HepG2 (cell line): ENCODE measurements around the gene DUSP21. TPM values are rescaled to one million over a fixed set of nuclear protein-coding genes. Genes with fewer than 3 reads are reported as not detected.

Source experiments
- ATAC-seq: fragments of 200-7000 bp; cut with Tn5 transposase; 3 replicates; pipeline ENCODE4 v1.9.1; 2020; ENCODE audit warnings: mild to moderate bottlenecking, moderate library complexity
- BruUV-seq: library from RNA; stranded (reverse); fragments of 400-500 nt; replicated peaks from 2 replicates; lab custom pipeline; 2021; lab: Mats Ljungman, UMichigan
- CTCF ChIA-PET: fragments of 300-600 bp; formaldehyde crosslinking; extraction: SDS; loops from one replicate; lab custom pipeline; 2021; ENCODE audit warnings: low total read pairs, inconsistent platforms, low intra/inter-chr PET ratio; lab: Yijun Ruan, JAX
- POLR2A ChIA-PET: fragments of 350-600 bp; sonication (Branson Sonifier 250); formaldehyde crosslinking; loops from one replicate; lab custom pipeline; 2020; ENCODE audit warnings: antibody characterized with exemption, inconsistent platforms; lab: Yijun Ruan, JAX
- DNase-seq: peaks from one replicate; pipeline ENCODE4 v3.0.0-alpha.2; 2015; ENCODE audit warnings: low spot score
- FAIRE-seq: peaks from 3 replicates; lab custom pipeline; 2011; peaks lifted over from hg19 to GRCh38; lab: Jason Lieb, UNC
- H2AFZ ChIP-seq: one replicate; pipeline ENCODE4 v1.6.1; 2011; ENCODE audit warnings: low read length, inconsistent platforms
- H3K27ac ChIP-seq: fragments of 300-600 bp; 3 replicates; pipeline ENCODE4 v1.8.0; 2011; ENCODE audit warnings: mixed run types, mild to moderate bottlenecking, mixed read lengths, low read length, inconsistent platforms; ENCODE audit not compliant: insufficient read depth; ENCODE audit errors: extremely low read length
- H3K27me3 ChIP-seq, 2 experiments: fragments of 200-600 bp in 1 of 2; 2 replicates in 1 of 2; 3 replicates in 1 of 2; pipeline versions ENCODE4 v1.6.0 to v1.8.0; 2011; ENCODE audit warnings: low read length in 2 of 2, mild to moderate bottlenecking in 2 of 2, moderate library complexity in 2 of 2, inconsistent platforms in 1 of 2; ENCODE audit not compliant: insufficient read depth in 2 of 2, control insufficient read depth in 1 of 2
- H3K36me3 ChIP-seq, 2 experiments: fragments of 200-600 bp in 1 of 2; replicated peaks in 1 of 2; 2 replicates in 1 of 2; 3 replicates in 1 of 2; pipeline versions ENCODE4 v1.5.1 to v1.8.0; 2011; ENCODE audit warnings: low read length in 2 of 2, inconsistent platforms in 1 of 2; ENCODE audit not compliant: insufficient read depth in 2 of 2, control insufficient read depth in 1 of 2
- H3K4me1 ChIP-seq: 2 replicates; pipeline ENCODE4 v1.5.1; 2012; ENCODE audit warnings: low read length, inconsistent platforms; ENCODE audit not compliant: insufficient read depth
- H3K4me2 ChIP-seq: 2 replicates; pipeline ENCODE4 v1.6.0; 2011; ENCODE audit warnings: low read depth, low read length, inconsistent platforms
- H3K4me3 ChIP-seq, 3 experiments: fragments of 200-600 bp in 1 of 3; sonication (generic), shearing (Covaris generic) in 1 of 3; replicated peaks in 1 of 3; 2 replicates each; pipeline ENCODE4 v1.5.1; 2011 to 2016; ENCODE audit warnings: low read length in 3 of 3, inconsistent platforms in 2 of 3, low read depth in 2 of 3, mild to moderate bottlenecking in 2 of 3, control low read depth in 1 of 3, mixed read lengths in 1 of 3; ENCODE audit not compliant: insufficient read depth in 1 of 3
- H3K79me2 ChIP-seq: one replicate; pipeline ENCODE4 v1.6.1; 2011; ENCODE audit warnings: low read length, inconsistent platforms; ENCODE audit not compliant: insufficient read depth
- H3K9ac ChIP-seq: 2 replicates; pipeline ENCODE4 v1.6.0; 2011; ENCODE audit warnings: mild to moderate bottlenecking, low read depth, low read length, inconsistent platforms; ENCODE audit not compliant: insufficient read depth
- H3K9me3 ChIP-seq: 2 replicates; pipeline ENCODE4 v1.5.1; 2012; ENCODE audit warnings: mild to moderate bottlenecking, low read length
- H4K20me1 ChIP-seq: 2 replicates; pipeline ENCODE4 v1.6.0; 2011; ENCODE audit warnings: inconsistent platforms, mild to moderate bottlenecking, low read length, moderate library complexity; ENCODE audit not compliant: insufficient read depth
- AGO1 ChIP-seq: fragments of 200-400 bp; formaldehyde crosslinking; IDR thresholded peaks from 2 replicates; pipeline ENCODE4 v1.6.1; 2017; ENCODE audit warnings: mild to moderate bottlenecking, low read depth, low read length, moderate library complexity; ENCODE audit not compliant: poor library complexity, severe bottlenecking
- BRD4 ChIP-seq: sonication (generic); formaldehyde crosslinking; IDR thresholded peaks from 2 replicates; pipeline ENCODE4 v1.4.0; 2020; ENCODE audit warnings: missing genetic modification reagents
- CENPX ChIP-seq: sonication (generic); formaldehyde crosslinking; IDR thresholded peaks from 2 replicates; pipeline ENCODE4 v1.9.0; 2021; ENCODE audit warnings: mild to moderate bottlenecking, missing genetic modification reagents, moderate library complexity
- EED ChIP-seq: sonication (generic); formaldehyde crosslinking; IDR thresholded peaks from 2 replicates; pipeline ENCODE4 v1.5.0; 2020; ENCODE audit warnings: mild to moderate bottlenecking, missing genetic modification reagents
- ISX ChIP-seq: sonication (generic); formaldehyde crosslinking; conservative IDR thresholded peaks from 2 replicates; pipeline ENCODE4 v1.5.0; 2020; ENCODE audit warnings: missing genetic modification reagents
- NFE2L1 ChIP-seq: sonication (generic); formaldehyde crosslinking; IDR thresholded peaks from 2 replicates; pipeline ENCODE4 v1.4.0; 2020; ENCODE audit warnings: missing genetic modification reagents, mild to moderate bottlenecking, borderline replicate concordance
- NFRKB ChIP-seq: fragments of 450-650 bp; IDR thresholded peaks from 2 replicates; pipeline ENCODE4 v1.6.1; 2017
- RARA ChIP-seq: IDR thresholded peaks from 2 replicates; pipeline ENCODE4 v1.6.1; 2016; ENCODE audit warnings: missing genetic modification reagents, missing compliant biosample characterization
- SNAI1 ChIP-seq: sonication (generic); formaldehyde crosslinking; IDR thresholded peaks from 2 replicates; pipeline ENCODE4 v1.5.0; 2020; ENCODE audit warnings: mild to moderate bottlenecking, missing genetic modification reagents, borderline replicate concordance
- SRSF4 ChIP-seq: fragments of 200-400 bp; formaldehyde crosslinking; IDR thresholded peaks from one replicate; pipeline ENCODE4 v1.6.1; 2018; ENCODE audit warnings: mild to moderate bottlenecking, low read depth, low read length, moderate library complexity; ENCODE audit not compliant: poor library complexity, severe bottlenecking
- YEATS4 ChIP-seq: sonication (generic); formaldehyde crosslinking; IDR thresholded peaks from 2 replicates; pipeline ENCODE4 v1.4.0; 2020; ENCODE audit warnings: missing genetic modification reagents, borderline replicate concordance
- ZBTB42 ChIP-seq: sonication (generic); formaldehyde crosslinking; IDR thresholded peaks from 2 replicates; pipeline ENCODE4 v1.5.0; 2020; ENCODE audit warnings: mild to moderate bottlenecking, missing genetic modification reagents
- ZMYM2 ChIP-seq: sonication (generic); formaldehyde crosslinking; IDR thresholded peaks from 2 replicates; pipeline ENCODE4 v1.8.0; 2022; ENCODE audit warnings: mild to moderate bottlenecking, missing genetic modification reagents
- ZNF547 ChIP-seq: sonication (generic); formaldehyde crosslinking; IDR thresholded peaks from 2 replicates; pipeline ENCODE4 v1.5.1; 2020; ENCODE audit warnings: mild to moderate bottlenecking, missing genetic modification reagents
- ZNF614 ChIP-seq: IDR thresholded peaks from 2 replicates; pipeline ENCODE4 v1.6.1; 2018; ENCODE audit warnings: missing biosample characterization, missing genetic modification reagents, inconsistent platforms, borderline replicate concordance
- WGBS: methylation state at CpG from one replicate; pipeline ENCODE4 v1.1.6; 2017; ENCODE audit warnings: low lambda C conversion rate; 5-methylcytosine and 5-hydroxymethylcytosine counted together
- in situ Hi-C: cut with HindIII; loops from 2 replicates; pipeline ENCODE4 v1.10.0; 2017; ENCODE audit warnings: low pct_unique_long_range_greater_than_20kb; ENCODE audit not compliant: extremely low pct_ligation_motif_present
- intact Hi-C: fragments of 100-400 bp; cut with micrococcal nuclease; formaldehyde crosslinking; loops from one replicate; pipeline ENCODE4 v1.10.0; 2022; ENCODE audit not compliant: unreplicated experiment
- polyA plus RNA-seq, 8 experiments: library from polyadenylated mRNA; depleted of rRNA in 3 of 8; stranded (reverse) in 7 of 8; unstranded in 1 of 8; fragments of >200 nt; fragmentation: Illumina TruSeq in 4 of 8; extraction: Trizol in 4 of 8; gene quantifications; 2 replicates each; pipeline versions ENCODE4 v1.2.1 to v1.2.3, GENCODE V29; 2011 to 2016; ENCODE audit warnings: low read depth in 4 of 8, missing spikeins in 1 of 8, mixed read lengths in 1 of 8; ENCODE audit not compliant: insufficient read depth in 1 of 8
- total RNA-seq, 5 experiments: library from RNA; depleted of rRNA; stranded (reverse); fragments of >200 nt; fragmentation: Illumina TruSeq; extraction: Trizol; gene quantifications; 2 replicates each; pipeline ENCODE4 v1.2.3, GENCODE V29; 2016; ENCODE audit warnings: low read depth in 1 of 5
- TF ChIP-seq, protein P1 (sequence below): sonication (generic); formaldehyde crosslinking; IDR thresholded peaks from 2 replicates; pipeline ENCODE4 v1.4.0; 2020; ENCODE audit warnings: missing genetic modification reagents

Gene DUSP21
- total and polyA plus RNA-seq, 2 of the 13 experiments (the other 11 are each of a cell fraction or from before 2014, with no cell fraction given), result not detected

DNA sequence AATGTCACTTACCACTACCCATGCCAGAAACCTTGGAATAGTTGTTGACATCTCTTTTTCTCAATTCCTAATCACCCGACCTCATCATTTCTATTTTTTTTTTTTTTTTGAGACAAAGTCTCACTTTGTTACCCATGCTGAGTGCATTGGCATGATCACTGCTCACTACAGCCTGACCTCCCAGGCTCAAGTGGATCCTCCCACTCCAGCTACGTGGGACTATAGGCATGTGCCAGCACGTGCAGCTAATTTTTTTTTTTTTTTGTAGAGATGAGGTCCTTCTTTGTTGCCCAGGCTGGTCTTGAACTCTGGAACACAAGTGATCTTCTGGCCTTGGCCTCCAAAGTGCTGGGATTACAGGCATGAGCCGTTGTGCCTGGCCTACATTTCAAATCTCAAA, 41.1 kb downstream of the DUSP21 start:
- intact Hi-C loops (no loop called here), in situ Hi-C loops (no loop called here)
- Histone ChIP-seq H3K4me2 (no peak overlapping the region), H3K79me2 (peaks cover 86% of the 10 kb centered on the region), H3K27me3 (no peaks in the 10 kb centered on the region), H3K36me3 (no peaks in the 10 kb centered on the region), H2AFZ (no peak overlapping the region), H3K9me3 (no peaks in the 10 kb centered on the region), H3K27ac (no peak overlapping the region), H3K4me1 (peaks cover 5% of the 10 kb centered on the region), H3K4me3 (no peak overlapping the region), H3K9ac (no peak overlapping the region), H4K20me1 (peaks cover 38% of the 10 kb centered on the region; the same call in 1 of the 2 replicates)
- ATAC-seq (no peak), DNase-seq (no peak), FAIRE-seq (no peak)
- no TSS peak for BruUV-seq
- no peak for TF ChIP-seq SRSF4
- TF ChIP-seq ZBTB42 (CRISPR knock-in tag), result no peak
- TF ChIP-seq SNAI1, result no peak
- TF ChIP-seq BRD4, result no peak
- no peak for TF ChIP-seq RARA
- TF ChIP-seq ISX (CRISPR knock-in tag), result no peak
- TF ChIP-seq CENPX (CRISPR knock-in tag), result no peak
- TF ChIP-seq YEATS4 (CRISPR knock-in tag), result no peak
- TF ChIP-seq NFRKB, result no peak
- TF ChIP-seq NFE2L1 (CRISPR knock-in tag), result no peak
- no peak for TF ChIP-seq ZNF547 (CRISPR knock-in tag)
- no peak for TF ChIP-seq AGO1
- TF ChIP-seq EED, result no peak
- no peak for TF ChIP-seq ZNF614
- TF ChIP-seq ZMYM2, result no peak
- TF ChIP-seq, protein P1, sequence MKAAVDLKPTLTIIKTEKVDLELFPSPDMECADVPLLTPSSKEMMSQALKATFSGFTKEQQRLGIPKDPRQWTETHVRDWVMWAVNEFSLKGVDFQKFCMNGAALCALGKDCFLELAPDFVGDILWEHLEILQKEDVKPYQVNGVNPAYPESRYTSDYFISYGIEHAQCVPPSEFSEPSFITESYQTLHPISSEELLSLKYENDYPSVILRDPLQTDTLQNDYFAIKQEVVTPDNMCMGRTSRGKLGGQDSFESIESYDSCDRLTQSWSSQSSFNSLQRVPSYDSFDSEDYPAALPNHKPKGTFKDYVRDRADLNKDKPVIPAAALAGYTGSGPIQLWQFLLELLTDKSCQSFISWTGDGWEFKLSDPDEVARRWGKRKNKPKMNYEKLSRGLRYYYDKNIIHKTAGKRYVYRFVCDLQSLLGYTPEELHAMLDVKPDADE (CRISPR knock-in tag), result no peak
- ChIA-PET POLR2A (no interaction called here), CTCF (no interaction called here)
- WGBS, result 69% methylated on average over 4 of the region's 4 CpGs
